ENCODE data around the gene ITPKC.

DNA sequence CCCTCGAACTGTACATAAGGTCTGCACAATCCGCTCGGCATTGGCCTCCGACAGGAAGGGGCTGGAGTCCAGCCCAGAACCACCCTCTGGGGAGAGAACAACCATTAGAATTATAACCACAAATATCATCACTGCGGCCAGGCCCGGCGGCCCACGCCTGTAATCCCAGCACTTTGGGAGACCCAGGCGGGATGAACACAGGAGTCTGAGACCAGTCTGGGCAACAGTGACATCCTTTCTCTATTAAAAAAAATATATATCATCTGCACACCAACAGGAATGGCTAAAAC lies 11.6 kb upstream of the ITPKC start:
- TF ChIP-seq, protein P1, sequence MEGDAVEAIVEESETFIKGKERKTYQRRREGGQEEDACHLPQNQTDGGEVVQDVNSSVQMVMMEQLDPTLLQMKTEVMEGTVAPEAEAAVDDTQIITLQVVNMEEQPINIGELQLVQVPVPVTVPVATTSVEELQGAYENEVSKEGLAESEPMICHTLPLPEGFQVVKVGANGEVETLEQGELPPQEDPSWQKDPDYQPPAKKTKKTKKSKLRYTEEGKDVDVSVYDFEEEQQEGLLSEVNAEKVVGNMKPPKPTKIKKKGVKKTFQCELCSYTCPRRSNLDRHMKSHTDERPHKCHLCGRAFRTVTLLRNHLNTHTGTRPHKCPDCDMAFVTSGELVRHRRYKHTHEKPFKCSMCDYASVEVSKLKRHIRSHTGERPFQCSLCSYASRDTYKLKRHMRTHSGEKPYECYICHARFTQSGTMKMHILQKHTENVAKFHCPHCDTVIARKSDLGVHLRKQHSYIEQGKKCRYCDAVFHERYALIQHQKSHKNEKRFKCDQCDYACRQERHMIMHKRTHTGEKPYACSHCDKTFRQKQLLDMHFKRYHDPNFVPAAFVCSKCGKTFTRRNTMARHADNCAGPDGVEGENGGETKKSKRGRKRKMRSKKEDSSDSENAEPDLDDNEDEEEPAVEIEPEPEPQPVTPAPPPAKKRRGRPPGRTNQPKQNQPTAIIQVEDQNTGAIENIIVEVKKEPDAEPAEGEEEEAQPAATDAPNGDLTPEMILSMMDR (conservative IDR thresholded peaks at IDR 0.05; ENCODE audit: low read length): no peak
- no peak for TF ChIP-seq EZH2phosphoT487 (IDR thresholded peaks at IDR 0.05; ENCODE audit: borderline replicate concordance, low read depth, low read length)
